Activated naive CD8-positive, alpha-beta T cell (primary cell): ENCODE data around the gene CUL4B.
"Not testable (repeated sequence)": the region's sequence is repeated elsewhere in the genome, so short reads cannot be mapped to it uniquely, and the experiment has no call there.

Experiments used
- H3K27ac Mint-ChIP-seq: one replicate; pipeline ENCODE4 v1.8.0; 2021; ENCODE audit warnings: mixed read lengths
- H3K27me3 Mint-ChIP-seq: one replicate; pipeline ENCODE4 v1.8.0; 2021; ENCODE audit warnings: mixed read lengths
- H3K36me3 Mint-ChIP-seq: one replicate; pipeline ENCODE4 v1.8.0; 2021; ENCODE audit warnings: mixed read lengths
- H3K4me1 Mint-ChIP-seq: one replicate; pipeline ENCODE4 v1.8.0; 2021; ENCODE audit warnings: low read depth, mixed read lengths
- H3K4me3 Mint-ChIP-seq: one replicate; pipeline ENCODE4 v1.8.0; 2021; ENCODE audit warnings: mild to moderate bottlenecking, mixed read lengths
- H3K9me3 Mint-ChIP-seq: one replicate; pipeline ENCODE4 v1.8.0; 2021; ENCODE audit warnings: low read depth, mixed read lengths

CUL4B gene

DNA sequence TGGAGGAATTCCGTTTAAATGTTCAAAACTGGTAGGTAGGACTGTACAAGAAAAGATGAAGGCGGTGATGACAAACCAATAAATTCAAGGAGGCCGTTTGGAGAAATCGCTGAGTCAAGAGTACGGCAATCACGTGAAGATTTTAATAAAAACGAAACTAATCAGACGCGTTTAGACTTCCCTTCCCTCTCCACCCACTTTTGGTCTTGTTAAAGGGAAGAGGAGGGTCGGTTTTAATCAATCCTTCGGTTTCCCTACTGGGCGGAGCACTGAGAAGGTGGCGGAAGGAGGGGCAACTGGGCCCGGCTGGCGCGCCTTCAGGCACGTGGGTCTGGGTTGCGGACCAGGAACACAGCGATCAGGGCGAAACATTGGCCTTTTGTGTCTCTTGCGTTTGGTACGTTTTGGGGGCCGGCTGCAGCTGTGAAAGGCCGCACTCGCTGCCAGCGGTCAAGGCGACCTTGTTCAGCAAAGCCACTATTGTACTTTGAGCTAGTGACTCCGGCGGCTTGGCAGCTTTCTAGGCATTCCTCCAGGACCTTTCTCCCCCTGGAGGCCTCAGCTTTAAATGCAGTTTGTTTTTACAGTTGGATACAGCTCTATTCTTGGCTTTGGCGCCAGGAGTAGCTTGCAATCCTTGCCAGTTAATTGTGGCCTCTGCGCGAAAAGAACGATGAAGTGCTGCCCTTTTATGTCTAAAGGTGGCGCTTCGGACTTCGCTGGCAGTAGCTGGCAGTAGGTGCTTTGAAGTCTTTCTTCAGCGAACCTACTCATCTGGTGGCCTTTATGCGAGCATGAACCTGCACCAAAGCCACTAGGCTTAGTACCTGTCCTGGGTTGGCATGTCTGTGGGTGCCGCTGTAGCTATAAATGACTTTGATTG, 74.9 kb downstream of the CUL4B start:
- H3K27me3 Mint-ChIP-seq, result no peaks in the 10 kb centered on the region
- H3K9me3 Mint-ChIP-seq, result no peaks in the 10 kb centered on the region
- H3K27ac Mint-ChIP-seq, result peak overlapping the region; percentile 92
- peak overlapping the region; percentile 84 for H3K4me3 Mint-ChIP-seq
- H3K36me3 Mint-ChIP-seq, result no peaks in the 10 kb centered on the region
- peaks cover 24% of the 10 kb centered on the region for H3K4me1 Mint-ChIP-seq

DNA sequence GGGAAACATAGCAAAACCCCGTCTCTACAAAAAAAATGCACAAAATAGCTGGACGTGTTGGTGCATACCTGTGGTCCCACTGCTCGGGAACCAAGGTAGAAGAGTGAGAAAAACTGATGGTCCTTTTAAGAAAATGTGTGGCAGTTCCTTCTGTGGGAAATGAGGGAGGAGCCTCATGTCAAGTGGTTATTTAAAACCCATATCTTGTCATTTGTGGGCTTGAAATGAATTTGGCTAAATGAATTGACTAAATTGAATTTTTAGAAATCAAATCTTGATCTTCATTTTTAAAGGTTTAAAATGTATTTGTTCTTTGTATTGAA, 75.5 kb downstream of the CUL4B start:
- H3K9me3 Mint-ChIP-seq, result no peaks in the 10 kb centered on the region
- peak overlapping the region; percentile 84 for H3K4me3 Mint-ChIP-seq
- H3K36me3 Mint-ChIP-seq, result no peaks in the 10 kb centered on the region
- H3K4me1 Mint-ChIP-seq, result peaks cover 24% of the 10 kb centered on the region
- peak overlapping the region; percentile 92 for H3K27ac Mint-ChIP-seq
- H3K27me3 Mint-ChIP-seq, result no peaks in the 10 kb centered on the region

DNA sequence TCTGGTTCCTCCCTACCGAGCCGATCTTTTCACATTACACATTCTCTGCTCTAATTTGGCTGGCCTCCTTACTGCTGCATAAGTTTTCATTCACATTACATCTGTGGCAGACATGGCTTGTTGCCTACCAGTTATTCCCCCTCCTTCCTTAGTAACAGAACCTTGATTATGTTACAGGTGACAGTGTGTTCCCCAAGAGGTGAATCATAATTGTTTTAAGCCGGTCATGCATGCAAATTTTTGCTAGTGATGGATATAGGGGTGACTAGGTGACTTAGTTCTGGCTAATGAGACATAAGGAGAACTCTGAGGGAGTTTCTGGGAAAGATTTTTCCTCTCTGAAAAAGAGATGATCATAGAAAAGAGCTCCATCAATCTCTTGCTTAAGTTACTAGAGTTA, 83.3 kb downstream of the CUL4B start:
- Mint-ChIP-seq H3K27me3 (no peaks in the 10 kb centered on the region), H3K9me3 (no peaks in the 10 kb centered on the region), H3K4me1 (no peaks in the 10 kb centered on the region), H3K4me3 (no peak overlapping the region), H3K36me3 (no peaks in the 10 kb centered on the region), H3K27ac (no peak overlapping the region)

DNA sequence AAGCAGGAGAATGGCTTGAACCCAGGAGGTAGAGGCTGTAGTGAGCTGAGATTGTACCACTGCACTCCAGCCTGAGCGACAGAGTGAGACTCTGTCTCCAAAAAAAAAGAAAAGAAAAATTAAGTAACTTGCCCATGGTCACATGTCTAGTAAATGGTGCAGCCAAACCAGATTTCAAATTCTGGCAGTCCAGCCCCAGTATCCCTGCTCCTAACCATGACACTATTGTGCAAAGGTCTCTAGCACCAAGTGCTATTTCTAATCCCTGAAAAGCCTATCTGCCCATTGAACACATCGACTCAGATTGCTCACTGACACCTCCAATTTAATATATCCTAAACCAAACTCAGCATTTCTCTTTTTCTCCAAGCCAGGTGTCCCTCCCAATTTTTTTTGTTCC, 84.0 kb downstream of the CUL4B start:
- Mint-ChIP-seq H3K9me3 (no peaks in the 10 kb centered on the region), H3K36me3 (no peaks in the 10 kb centered on the region), H3K27ac (no peak overlapping the region), H3K27me3 (no peaks in the 10 kb centered on the region), H3K4me1 (no peaks in the 10 kb centered on the region), H3K4me3 (no peak overlapping the region)

DNA sequence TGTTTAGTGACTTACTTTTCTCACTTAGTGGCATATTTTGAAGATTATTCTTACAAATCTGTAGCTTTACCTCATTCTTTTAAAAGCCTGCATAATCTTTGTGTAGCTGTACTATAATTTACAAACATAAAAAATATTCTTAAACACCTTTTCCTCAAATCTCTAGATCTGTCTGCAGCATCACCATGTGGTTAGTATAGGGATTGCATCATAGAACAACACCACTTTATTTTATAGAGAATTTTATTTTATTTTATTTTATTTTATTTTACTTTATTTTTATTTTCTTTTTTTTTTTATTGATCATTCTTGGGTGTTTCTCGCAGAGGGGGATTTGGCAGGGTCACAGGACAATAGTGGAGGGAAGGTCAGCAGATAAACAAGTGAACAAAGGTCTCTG, 85.3 kb downstream of the CUL4B start:
- not testable (repeated sequence) for H3K27ac Mint-ChIP-seq, H3K36me3 Mint-ChIP-seq, H3K4me3 Mint-ChIP-seq, H3K9me3 Mint-ChIP-seq, H3K27me3 Mint-ChIP-seq, H3K4me1 Mint-ChIP-seq
